ENCODE measurements around the gene OSBPL3. TPM values are rescaled to one million over a fixed set of nuclear protein-coding genes. Genes with fewer than 3 reads are reported as not detected.
A peak's percentile ranks its signal among the peaks of the same experiment; 100 is the strongest.

OSBPL3 gene
- polyA plus RNA-seq, 1 of the 3 experiments (the other 2 are of a cell fraction) = 23.2 TPM

DNA sequence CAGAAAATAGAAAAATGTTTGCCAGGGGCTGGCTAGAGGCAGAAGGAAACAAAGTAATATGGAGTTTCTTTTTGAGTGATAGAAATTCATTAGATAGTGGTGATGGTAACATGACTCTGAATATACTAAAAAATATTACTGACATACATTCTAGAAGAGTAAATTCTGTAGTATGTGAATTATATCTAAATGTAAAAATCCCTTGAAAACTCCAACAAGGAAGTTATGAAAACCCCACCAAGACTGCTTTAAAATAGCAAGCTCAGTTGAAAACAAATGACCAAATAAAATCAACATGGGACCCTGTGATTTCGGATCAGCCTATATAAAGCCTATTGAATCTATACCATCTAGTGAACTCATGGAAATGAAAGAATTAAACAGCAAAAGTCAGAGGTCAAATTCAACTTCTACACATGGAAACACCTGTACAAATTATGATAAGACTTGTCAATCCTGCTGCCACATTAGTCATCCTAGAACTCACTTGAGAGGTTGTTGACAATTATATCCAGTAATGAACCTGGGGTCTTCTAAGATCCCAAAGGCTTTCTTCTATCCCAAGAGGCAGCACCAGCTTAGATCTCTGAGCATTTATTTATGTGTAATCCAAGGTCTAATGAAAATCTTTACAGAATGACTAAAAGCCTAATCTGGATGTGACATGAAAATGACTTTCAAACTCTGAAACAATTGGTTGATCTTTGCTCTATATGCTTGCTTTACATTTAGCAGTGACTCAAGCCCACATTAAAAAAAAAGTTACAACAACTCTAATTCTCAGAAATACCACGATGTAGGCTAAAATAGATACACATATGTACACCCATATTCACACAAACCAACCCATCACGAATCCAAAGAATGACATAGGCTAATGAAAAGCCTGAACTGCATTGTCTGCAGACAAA lies 59.3 kb downstream of the OSBPL3 start:
- H3K4me1 ChIP-seq (ENCODE audit: control insufficient read depth in 1 of 2, insufficient read depth in 2 of 2, low read depth in 1 of 2, low read length in 1 of 2) = peaks cover 33 to 45% of the 10 kb centered on the region in 2 experiments
- H3K79me2 ChIP-seq (ENCODE audit: insufficient read depth) = peaks cover 97% of the 10 kb centered on the region
- 85% methylated on average over 3 of the region's 3 CpGs for WGBS (ENCODE audit: low lambda C conversion rate)
- H3K9me3 ChIP-seq = no peaks in the 10 kb centered on the region
- H3K4me2 ChIP-seq = peak overlapping the region; percentile 67; the same call in 1 of the 2 replicates
- H4K20me1 ChIP-seq (ENCODE audit: insufficient read depth) = no peaks in the 10 kb centered on the region
- ChIA-PET POLR2A (no interaction called here), CTCF (interaction anchor here (0.8 to 0.9 kb wide), 2 partner anchors 35 to 149 kb away, joined by 3 read pairs; no protein-coding TSS in a partner anchor)
- no peaks in the 10 kb centered on the region for H3K36me3 ChIP-seq (replicated peaks in 1 of 2; ENCODE audit: control insufficient read depth in 1 of 2, insufficient read depth in 2 of 2, low read length in 1 of 2)
- TF ChIP-seq, protein P1, sequence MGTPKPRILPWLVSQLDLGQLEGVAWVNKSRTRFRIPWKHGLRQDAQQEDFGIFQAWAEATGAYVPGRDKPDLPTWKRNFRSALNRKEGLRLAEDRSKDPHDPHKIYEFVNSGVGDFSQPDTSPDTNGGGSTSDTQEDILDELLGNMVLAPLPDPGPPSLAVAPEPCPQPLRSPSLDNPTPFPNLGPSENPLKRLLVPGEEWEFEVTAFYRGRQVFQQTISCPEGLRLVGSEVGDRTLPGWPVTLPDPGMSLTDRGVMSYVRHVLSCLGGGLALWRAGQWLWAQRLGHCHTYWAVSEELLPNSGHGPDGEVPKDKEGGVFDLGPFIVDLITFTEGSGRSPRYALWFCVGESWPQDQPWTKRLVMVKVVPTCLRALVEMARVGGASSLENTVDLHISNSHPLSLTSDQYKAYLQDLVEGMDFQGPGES (IDR thresholded peaks at IDR 0.05; ENCODE audit: low read depth, low read length) = no peak
- no peak for TF ChIP-seq POLR2AphosphoS5 (IDR thresholded peaks at IDR 0.05; ENCODE audit: low read depth, low read length)
- TF ChIP-seq GATA2 (CRISPR knock-in tag; IDR thresholded peaks at IDR 0.05) = no peak
- no peak for TF ChIP-seq TCF12 (IDR thresholded peaks at IDR 0.05)
- TF ChIP-seq GABPA (IDR thresholded peaks at IDR 0.05; ENCODE audit: low read depth) = no peak
- TF ChIP-seq NRF1 (IDR thresholded peaks at IDR 0.05; ENCODE audit: low read depth, low read length) = no peak
- TF ChIP-seq SMC3 (IDR thresholded peaks at IDR 0.05; ENCODE audit: low read depth, low read length) = no peak
- no peak for TF ChIP-seq NFIC (IDR thresholded peaks at IDR 0.05; ENCODE audit: borderline replicate concordance)
- no peak for TF ChIP-seq CTCF (IDR thresholded peaks at IDR 0.05)
- no peak for TF ChIP-seq SIN3A (IDR thresholded peaks at IDR 0.05; ENCODE audit: borderline replicate concordance, low read depth, low read length)
- TF ChIP-seq RAD21 (IDR thresholded peaks at IDR 0.05; ENCODE audit: low read length) = no peak
- no peak for TF ChIP-seq PBX3 (IDR thresholded peaks at IDR 0.05)
- no peak for TF ChIP-seq TAF1 (IDR thresholded peaks at IDR 0.05; ENCODE audit: borderline replicate concordance, low read depth, low read length)
- H3K27me3 ChIP-seq (ENCODE audit: insufficient read depth) = no peaks in the 10 kb centered on the region
- peaks cover 16% of the 10 kb centered on the region for H3F3A ChIP-seq (replicated peaks; ENCODE audit: insufficient read depth)
- peak overlapping the region; percentile 74 to 80; a peak in 3 of 4 replicates for H3K27ac ChIP-seq (ENCODE audit: low read depth in 2 of 2, low read length in 1 of 2)
- H3K9me2 ChIP-seq = no peaks in the 10 kb centered on the region
- H2AFZ ChIP-seq (ENCODE audit: low read depth) = no peak overlapping the region
- DNase-seq = no peak
- H3K4me3 ChIP-seq (ENCODE audit: low read depth in 2 of 2, low read length in 1 of 2) = no peak overlapping the region
- H3K9ac ChIP-seq = no peak overlapping the region

All from SK-N-SH (cell line).